ENCODE data around the gene CEP192.

DNA sequence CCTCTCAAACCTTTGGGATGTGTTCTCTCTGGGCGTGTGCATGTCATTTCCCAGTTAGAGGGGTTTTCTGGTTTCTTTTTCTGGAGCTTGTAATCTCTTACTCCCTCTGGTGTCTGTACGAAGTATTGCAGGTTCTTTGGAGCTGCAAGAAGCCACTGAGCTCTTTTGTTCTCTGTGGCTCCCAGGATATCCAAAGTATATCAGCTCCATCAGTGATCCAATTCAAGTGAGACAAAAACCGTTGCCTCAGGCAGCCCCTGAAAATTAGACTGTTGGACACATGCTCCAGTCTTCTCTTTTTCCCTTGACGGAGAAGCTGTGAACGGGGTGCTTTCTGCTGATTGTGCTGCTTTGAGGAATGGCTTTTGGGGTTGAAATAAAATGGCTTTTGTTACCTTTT lies 168.4 kb downstream of the CEP192 start:
- TF ChIP-seq, protein P1, sequence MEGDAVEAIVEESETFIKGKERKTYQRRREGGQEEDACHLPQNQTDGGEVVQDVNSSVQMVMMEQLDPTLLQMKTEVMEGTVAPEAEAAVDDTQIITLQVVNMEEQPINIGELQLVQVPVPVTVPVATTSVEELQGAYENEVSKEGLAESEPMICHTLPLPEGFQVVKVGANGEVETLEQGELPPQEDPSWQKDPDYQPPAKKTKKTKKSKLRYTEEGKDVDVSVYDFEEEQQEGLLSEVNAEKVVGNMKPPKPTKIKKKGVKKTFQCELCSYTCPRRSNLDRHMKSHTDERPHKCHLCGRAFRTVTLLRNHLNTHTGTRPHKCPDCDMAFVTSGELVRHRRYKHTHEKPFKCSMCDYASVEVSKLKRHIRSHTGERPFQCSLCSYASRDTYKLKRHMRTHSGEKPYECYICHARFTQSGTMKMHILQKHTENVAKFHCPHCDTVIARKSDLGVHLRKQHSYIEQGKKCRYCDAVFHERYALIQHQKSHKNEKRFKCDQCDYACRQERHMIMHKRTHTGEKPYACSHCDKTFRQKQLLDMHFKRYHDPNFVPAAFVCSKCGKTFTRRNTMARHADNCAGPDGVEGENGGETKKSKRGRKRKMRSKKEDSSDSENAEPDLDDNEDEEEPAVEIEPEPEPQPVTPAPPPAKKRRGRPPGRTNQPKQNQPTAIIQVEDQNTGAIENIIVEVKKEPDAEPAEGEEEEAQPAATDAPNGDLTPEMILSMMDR (IDR thresholded peaks at IDR 0.05) = peak; percentile 74
- no peak for TF ChIP-seq EZH2 (IDR thresholded peaks at IDR 0.05)
